HG03196 (cell line): ENCODE data around the gene ESPL1.
"Not testable (repeated sequence)": the region's sequence is repeated elsewhere in the genome, so short reads cannot be mapped to it uniquely, and the experiment has no call there.

Experiments used
- ATAC-seq: cut with Tn5 transposase; IDR thresholded peaks from one replicate; pipeline ENCODE4 v1.9.1; 2021; ENCODE audit not compliant: unreplicated experiment

ESPL1 gene

DNA sequence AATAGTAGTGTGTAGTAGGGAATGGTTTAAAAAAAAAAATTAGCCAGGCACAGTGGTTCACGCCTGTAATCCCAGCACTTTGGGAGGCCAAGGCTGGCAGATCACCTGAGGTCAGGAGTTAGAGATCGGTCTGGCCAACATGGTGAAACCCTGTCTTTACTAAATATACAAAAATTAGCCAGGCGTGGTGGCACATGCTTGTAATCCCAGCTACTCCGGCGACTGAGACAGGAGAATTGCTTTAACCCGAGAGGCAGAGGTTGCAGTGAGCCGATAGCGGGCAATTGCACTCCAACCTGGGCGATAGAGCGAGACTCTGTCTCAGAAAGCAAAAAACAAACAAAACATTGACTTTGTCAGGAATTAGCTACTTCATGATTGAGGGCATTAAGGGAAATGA is 29.0 kb downstream of the ESPL1 start:
- not testable (repeated sequence) for ATAC-seq

DNA sequence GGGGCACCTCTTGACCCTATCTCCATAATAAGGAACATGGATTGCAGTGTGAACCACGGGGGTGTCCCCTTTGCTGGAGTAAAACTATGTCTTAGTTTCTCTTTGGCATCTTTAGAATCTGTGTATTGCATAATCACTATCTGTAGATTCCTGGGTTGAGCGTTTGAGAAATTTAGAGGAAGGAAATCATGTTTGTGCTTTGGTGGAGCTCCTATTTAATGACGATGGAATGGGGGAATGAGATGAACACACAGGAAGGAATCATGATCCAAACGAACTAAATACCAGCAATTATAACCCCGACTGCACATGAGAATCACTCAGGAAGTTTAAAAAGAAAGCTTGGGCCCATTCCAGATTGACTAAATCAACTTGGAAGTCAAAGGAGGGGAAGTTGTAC is 30.1 kb downstream of the ESPL1 start:
- ATAC-seq = no peak

DNA sequence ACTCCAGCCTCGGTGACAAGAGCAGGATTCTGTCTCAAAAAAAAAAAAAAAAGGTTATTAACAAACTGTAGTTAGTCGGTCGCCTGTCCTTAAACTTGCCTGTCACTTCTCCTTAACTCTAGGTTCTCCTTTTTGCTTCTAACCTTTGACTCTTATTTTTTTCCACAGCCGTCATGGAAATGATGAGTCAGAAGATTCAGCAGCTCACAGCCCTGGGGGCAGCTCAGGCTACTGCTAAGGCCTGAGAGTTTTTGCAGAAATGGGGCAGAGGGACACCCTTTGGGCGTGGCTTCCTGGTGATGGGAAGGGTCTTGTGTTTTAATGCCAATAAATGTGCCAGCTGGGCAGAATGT is 31.0 kb downstream of the ESPL1 start:
- ATAC-seq = no peak

DNA sequence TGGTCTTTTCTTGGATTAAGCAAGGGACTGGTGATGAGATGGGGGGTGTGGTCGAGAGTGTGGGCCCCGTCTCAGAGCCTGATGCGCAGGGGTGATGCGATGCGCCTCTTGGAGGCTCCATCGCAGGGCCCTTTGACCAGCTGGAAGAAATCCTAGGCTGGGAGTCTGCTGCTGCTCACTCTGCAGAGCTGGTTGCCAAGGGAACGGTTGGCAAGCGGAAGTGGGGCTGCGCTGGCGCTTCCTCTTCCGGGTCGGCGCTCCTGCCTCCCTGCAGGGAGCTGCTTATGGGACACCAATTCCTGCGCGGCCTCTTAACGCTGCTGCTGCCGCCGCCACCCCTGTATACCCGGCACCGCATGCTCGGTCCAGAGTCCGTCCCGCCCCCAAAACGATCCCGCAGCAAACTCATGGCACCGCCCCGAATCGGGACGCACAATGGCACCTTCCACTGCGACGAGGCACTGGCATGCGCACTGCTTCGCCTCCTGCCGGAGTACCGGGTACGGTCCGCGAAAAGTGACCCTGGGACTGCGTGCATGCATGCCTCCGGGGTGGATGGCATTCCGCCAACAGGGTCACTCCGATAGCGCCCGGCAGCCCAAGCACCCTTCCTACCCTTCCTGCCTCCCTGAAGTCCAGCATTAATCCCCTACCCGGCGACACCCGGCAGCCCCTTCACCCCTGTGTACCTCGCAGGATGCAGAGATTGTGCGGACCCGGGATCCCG is 31.5 kb downstream of the ESPL1 start, which contains the start of gene MYG1:
TSS of gene MYG1 (plus strand) at position 242 of the 727 bp plus-strand sequence. CDS start at position 285, 43 bp downstream.
- peak; percentile 67 for ATAC-seq

DNA sequence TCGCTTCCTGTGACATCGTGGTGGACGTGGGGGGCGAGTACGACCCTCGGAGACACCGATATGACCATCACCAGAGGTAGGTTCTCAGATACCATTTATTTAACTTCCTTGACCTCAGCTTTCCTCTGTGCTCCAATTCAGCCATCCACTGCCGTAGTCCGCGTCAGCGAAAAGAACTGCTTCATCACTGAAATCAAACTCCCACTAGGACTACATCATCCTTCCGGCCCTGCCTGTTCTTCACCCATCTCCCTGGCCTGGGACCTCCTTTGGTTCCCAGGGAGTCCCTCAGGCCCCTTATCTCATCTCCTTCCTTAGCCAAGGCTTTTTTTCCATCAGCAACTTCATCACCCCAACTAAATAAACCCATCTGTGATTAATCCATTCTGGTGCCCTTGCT is 32.1 kb downstream of the ESPL1 start:
- ATAC-seq = no peak

DNA sequence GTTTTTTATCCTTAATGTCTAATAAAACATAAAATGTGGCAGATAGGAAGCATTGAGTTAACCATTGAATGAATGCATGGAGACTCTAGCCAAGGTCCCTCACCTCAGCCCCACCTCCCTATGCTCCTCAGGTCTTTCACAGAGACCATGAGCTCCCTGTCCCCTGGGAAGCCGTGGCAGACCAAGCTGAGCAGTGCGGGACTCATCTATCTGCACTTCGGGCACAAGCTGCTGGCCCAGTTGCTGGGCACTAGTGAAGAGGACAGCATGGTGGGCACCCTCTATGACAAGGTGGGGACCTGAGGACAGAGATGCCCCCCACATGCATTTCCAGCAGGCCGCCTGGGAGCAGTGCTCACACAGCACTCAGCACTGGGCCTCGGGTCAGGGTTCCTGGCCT is 34.8 kb downstream of the ESPL1 start:
- ATAC-seq = no peak

DNA sequence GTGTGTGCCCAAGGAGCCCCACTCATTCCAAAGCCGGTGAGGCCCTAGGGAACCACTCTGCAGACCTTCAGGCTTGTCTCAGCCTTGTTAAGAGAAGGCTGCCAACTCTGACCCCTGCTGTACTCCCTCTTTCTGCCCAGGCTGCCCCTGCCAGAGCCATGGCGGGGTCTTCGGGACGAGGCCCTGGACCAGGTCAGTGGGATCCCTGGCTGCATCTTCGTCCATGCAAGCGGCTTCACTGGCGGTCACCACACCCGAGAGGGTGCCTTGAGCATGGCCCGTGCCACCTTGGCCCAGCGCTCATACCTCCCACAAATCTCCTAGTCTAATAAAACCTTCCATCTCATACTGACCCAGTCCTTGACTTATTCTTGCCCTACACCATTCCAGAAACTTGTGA is 38.7 kb downstream of the ESPL1 start:
- ATAC-seq = no peak

DNA sequence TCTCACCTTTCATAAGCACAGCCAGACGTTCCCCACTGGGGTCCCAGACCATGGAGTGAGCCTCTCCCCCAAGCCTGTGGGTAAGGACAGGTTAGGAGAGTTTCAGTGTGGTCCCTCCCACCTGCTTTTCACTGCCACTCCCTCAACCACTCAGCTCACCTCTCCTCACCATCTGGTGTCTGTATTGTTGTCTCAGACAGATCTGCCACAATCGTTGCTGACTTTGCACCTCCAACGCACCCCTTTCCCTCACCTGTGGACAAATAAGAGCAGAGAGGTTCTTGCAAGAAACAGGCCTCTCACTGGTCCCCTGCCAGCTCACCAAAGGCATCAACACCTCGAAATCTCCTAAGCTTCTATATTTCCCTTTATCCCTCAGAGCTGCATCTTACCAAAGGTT is 40.2 kb downstream of the ESPL1 start:
- ATAC-seq = no peak

DNA sequence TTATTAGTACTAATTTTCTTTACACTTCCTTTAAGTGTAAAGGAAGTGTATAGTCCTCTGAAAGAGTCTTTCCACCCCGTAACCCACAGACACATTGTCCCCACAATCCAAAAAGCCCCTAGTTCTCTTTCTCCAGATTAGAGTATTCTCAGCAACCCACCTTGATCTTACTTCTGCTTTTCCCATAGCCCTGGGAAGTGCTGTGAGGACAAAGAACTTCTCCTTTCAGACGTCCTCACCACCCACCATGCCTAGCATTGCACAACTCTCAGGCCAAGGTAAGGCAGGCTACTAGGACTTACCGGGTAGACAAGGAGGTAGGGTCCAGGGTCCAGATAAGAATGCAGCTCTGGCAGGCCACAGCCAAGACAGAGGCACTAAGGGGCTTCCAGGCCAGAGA is 45.9 kb downstream of the ESPL1 start:
- ATAC-seq = no peak

DNA sequence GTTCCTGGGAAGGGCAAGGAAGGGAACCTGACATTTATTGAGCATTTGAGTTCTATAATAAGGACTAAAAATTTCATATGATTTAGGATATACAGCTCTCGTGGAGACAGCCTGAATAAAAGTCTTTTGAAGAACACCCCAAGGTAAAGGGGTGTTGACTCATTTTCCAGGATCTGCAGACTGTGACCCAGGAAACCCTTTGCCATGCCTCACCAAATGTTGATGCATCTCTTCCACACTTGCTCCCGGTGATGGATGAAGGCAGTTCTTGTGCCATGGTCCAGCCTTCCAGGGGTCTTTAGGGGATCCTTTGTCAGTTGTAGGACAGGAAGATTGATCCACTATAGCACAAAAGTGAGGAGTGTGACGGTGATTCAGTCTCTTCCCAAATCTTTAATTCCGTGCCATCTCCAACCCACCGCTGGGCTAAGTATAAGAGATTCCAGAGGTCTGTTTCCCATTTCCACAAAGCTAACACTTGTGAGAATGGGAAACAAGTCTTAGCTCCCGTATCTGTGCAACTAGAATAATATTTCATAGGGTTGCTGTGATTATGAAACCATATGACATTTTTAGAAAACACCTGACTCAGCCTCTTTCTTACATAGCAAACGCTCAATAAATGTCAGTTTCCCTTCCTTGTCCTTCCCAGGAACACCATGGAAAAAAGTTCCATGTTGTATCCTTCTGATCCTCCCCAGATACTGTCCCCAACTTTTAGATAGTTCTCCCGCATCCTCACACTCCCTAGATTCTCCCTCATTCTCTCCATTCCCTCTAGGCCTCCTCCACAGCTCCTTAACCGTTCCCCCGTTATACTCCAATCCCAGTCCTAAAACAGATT is 52.5 kb downstream of the ESPL1 start:
- no peak for ATAC-seq

DNA sequence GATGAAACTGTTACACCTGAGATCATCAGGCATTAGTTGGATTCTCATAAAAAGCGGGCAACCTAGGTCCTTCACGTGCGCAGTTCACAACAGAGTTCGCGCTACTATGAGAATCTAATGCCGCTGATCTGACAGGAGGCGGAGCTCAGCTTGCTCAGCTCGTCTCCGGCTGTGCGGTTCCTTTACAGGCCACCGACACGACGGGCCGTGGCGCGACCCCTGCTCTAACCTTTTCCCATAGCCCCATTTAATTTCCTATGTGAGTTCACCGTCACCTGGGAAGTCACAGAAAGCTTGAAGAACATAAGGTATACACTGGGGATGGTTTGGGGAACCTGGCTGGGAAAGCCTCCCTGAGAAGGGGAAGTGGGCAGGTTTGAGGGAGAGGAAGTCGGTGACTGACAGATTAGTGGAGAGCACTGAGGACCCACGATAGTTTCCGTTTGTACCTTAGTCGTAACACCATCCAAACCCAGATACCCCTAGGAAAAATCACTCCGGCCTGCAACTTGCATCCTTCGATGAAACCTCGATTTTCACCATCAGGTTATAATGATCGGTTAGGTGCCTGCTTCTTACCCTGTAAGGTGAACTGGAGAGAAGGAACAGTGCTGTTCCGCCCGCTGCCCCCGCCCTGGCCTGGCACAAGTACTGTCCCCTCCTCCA is 56.1 kb downstream of the ESPL1 start:
- peak; percentile 37 for ATAC-seq

DNA sequence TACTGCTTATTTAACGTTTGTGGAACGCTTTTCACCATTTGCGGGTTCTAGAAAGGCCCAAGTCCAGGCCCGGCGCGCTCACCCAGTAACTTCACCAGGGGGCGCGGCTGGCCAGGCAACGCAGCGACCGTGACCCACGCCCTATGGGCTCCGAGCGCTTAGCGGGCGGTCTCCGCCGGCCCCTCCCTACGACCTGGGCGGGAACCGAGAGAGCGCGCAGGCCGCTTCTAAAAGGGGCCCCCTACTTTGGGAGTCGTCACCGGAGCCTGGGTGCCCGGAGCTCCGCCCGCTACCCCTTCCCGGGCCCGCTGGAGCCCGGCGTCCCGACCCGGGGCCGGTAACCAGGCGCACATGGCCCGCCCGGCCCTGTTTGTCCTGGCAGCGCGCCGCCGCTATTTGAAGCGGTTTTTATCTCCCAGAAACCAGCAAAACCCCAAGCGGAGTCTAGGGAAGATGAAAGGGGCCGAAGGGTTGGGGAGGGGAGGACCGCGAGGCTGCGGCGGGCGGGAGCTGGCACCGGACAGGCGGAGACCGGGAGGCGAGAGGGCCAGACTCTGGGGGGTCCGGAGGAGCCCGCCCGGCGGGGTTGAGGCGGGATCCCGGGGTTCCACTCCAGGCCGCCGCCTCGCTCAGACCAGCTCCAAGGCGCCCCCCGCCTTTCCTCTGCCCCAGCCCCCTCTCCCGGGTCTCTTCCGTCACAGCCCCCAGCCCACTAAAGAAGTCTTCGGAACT is 56.8 kb downstream of the ESPL1 start:
- ATAC-seq = peak; percentile 54

DNA sequence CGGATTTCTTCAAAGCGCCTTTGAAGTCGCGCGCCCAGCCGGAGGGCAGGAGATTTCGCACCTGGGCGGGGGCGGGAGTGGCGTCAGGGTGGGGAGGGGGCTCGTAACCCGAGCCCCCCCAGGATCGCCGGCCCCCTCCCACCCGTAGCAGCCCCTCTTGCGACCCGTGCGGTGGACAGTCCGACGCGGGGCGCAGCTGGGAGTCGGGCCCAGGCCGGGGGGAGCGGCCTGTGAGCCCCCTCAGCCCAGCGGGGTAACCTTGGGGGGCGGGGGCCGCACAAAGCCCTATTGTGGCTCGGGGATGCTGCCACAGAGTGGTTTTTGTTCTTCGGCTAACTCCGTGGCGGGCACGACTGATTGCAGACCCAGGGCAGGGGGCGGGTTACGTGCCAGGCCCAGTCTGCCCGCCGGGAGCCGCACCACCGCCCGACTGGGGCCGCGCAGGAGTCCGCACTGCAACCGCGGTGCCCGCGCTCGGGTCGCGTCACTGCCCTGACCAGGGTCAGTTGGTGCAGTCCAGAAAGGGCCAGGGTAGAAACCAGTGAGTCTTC is 57.5 kb downstream of the ESPL1 start:
- ATAC-seq = no peak

DNA sequence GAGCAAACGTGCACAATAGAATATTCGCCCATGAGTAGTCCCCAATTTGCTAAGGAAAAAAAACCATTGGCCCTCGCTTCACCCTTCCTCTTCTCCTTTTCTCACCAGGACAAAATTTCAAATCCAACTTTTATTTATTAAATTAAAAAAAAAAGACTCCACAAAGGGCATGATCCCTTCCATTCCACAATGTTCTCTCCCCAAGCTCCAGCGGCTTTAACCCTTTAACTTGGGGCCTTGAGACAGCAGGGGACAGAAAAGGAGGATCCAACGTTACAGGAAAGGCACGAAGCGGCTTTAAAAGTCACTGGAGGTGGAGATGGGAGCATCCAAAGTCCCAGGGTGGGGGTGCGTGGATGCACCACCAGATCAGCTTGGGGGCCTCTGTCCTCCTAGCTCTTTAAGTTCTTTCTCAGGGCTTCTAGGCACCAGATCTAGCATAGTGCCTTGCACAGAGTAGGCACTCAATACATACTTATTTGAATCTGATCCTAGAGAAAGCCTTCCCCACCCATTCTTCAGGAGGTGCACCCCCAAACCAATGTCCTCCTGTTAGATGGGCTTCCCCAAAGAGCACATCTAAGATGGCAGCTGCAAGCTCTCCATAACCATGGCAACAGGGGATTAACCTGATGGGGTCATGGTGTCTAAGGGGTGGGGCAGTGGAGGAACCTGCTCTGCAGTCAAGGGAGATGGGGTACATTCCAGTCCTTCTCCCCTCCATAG is 58.5 kb downstream of the ESPL1 start:
- no peak for ATAC-seq

DNA sequence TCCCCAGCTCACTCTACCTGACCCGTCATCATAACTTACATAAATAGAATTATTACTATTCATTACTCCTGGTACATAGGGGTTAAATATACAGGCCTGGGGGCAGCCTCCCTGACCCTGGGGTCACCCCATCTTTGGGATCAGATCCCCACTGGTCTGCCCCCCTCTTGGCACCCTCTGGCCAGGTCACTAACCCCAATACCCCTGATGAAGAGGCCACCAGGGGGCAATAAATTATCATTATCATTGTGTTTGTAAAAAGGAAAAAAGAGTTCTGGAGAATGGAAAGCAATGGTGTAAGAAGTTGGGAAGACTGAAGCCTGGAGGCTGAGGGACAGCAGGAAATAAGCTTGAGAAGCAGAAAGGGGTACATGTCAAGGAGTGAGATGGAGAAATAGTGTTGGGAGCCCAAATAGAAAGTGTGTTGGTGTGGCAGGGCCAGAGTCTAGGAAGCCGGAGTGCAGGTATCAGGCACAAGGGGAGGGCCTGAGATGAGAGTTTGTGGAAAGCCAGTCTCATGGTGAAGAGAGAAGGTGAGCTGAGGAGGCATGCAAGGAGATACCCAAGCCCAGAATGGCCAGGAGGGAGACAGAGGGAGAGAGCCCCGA is 59.4 kb downstream of the ESPL1 start:
- ATAC-seq = no peak

DNA sequence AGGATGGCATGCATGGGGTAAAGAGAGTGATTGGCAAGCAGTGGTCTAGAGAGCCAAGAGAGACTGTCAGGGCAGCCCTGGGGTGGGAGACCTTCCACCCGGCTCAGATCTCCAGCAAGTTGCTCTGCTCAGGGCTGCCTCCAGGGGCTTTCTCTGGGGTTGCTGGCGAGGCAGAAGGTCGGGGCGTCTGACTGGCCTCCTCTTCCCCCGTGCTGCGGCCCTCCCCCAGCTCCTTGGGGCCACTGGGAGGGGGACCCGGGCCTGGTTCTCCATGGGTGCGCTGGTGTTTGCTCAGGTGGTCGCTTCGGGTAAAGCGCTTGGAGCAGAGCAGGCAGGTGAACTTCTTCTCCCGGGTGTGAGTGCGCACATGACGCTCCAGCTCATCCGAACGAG is 59.9 kb downstream of the ESPL1 start:
- no peak for ATAC-seq

DNA sequence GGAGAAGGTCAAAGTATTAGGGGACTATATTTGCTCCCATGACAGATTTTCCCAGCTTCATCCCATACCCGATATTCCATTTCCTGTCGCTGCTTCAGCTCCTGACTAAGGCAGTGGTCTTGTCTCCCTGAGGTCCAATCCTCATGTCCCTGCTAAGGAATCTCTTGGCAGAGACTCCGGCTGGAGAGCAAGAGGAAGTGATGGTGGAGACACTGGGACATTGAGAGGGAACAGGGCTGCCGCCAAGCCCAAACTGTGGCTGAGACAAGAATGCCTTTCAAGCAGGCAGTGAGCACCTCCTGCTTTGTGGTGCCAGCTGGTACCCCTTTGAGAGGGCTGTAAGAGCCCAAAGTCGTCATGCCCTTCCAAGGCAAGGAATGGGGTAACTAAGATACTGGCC is 62.6 kb downstream of the ESPL1 start:
- no peak for ATAC-seq

DNA sequence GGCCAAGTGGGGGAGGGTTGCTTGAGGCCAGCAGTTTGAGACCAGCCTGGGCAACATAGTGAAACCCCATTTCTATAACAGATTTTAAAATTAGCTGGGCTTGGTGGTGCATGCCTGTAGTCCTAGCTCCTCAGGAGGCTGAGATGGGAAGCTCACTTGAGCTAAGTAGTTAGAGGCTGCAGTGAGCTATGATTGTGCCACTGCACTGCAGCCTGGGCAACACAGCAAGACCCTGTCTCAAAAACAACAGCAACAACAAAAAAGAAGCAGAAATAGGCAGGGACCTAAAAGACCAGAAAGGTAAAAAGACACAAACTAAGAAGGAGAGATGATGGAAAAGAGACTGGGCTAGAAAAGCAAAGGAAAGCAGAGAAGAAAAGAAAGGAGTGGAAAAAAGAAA is 64.2 kb downstream of the ESPL1 start:
- ATAC-seq = not testable (repeated sequence)

DNA sequence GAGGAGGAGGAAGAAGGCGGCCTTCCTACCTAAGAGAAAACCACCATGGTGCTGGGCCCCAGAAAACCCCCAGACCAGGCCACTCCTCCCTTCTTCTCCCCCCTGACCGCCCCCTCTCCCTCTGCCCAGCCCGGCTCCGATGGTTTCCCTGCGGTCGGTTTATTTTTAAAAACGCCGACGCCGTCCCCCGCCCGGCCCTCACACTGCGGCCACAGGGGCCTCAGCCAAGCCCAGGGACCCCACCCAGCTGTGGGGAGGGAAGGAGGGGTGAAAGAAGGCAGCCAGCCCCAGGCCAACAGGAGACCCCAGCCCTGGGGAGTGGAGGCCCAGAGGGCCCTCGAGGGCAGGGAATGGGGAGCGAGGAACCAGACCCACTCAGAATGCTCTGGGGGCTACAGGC is 64.6 kb downstream of the ESPL1 start:
- ATAC-seq = no peak

DNA sequence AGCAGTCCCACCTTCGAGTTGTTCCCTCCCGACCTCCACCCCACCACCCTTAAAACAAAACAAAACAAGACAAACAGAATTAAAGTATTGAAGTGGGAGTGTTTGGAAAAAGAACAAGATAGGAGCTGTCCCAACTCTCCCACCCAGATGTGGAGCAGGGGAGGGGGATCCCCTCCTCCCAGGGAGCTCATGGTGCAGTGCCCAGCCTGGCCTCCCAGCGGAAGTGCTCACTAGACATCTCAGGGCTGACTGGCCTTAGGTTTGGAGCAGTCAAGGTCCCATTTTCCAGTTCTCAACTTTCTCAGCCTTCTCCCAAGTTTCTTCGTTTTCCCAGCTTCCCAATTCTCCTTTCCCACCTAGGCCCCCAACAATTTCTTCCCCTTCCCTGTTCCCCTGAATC is 65.2 kb downstream of the ESPL1 start:
- no peak for ATAC-seq
